Progenitor cell of endocrine pancreas (in vitro differentiated cells): ENCODE measurements around the gene DCTPP1. TPM values are rescaled to one million over a fixed set of nuclear protein-coding genes. Genes with fewer than 3 reads are reported as not detected.
"Not testable (repeated sequence)": the region's sequence is repeated elsewhere in the genome, so short reads cannot be mapped to it uniquely, and the experiment has no call there.

Experiments used
- DNase-seq: peaks from one replicate; pipeline ENCODE4 v3.0.0; 2021; ENCODE audit warnings: low spot score; ENCODE audit not compliant: unreplicated experiment
- H3K27ac Mint-ChIP-seq: 2 replicates; pipeline ENCODE4 v1.8.0; 2021; ENCODE audit warnings: mild to moderate bottlenecking, moderate library complexity, mixed read lengths
- H3K27me3 Mint-ChIP-seq: 2 replicates; pipeline ENCODE4 v1.8.0; 2021; ENCODE audit warnings: mixed read lengths
- H3K36me3 Mint-ChIP-seq: 2 replicates; pipeline ENCODE4 v1.8.0; 2022; ENCODE audit warnings: mixed read lengths; ENCODE audit not compliant: insufficient read depth
- H3K4me1 Mint-ChIP-seq: 2 replicates; pipeline ENCODE4 v1.8.0; 2021; ENCODE audit warnings: low read depth, mixed read lengths
- H3K4me3 Mint-ChIP-seq: 2 replicates; pipeline ENCODE4 v1.8.0; 2021; ENCODE audit warnings: low read depth, mild to moderate bottlenecking, moderate library complexity, mixed read lengths
- H3K9me3 Mint-ChIP-seq: 2 replicates; pipeline ENCODE4 v1.8.0; 2021; ENCODE audit warnings: low read depth, mixed read lengths
- CTCF ChIP-seq: fragments of 200-600 bp; sonication (generic); IDR thresholded peaks from one replicate; pipeline ENCODE4 v1.5.0; 2021; ENCODE audit warnings: antibody characterized with exemption, mild to moderate bottlenecking; ENCODE audit not compliant: unreplicated experiment
- total RNA-seq: library from RNA; stranded (reverse); gene quantifications from 2 replicates; pipeline ENCODE4 v1.2.1, GENCODE V29; 2021

DCTPP1 gene
- total RNA-seq, 1 donor from 2014 or later: 65.9 TPM

- H3K4me1 Mint-ChIP-seq: peaks cover 3% of the 10 kb centered on the region
Measured at GRCh38 chr16:30464078-30464477, 34.2 kb upstream of the DCTPP1 start.

GRCh38 chr16:30461426-30461825 is 31.6 kb upstream of the DCTPP1 start:
- not testable (repeated sequence) for H3K27ac Mint-ChIP-seq, DNase-seq, H3K4me1 Mint-ChIP-seq, H3K27me3 Mint-ChIP-seq, H3K4me3 Mint-ChIP-seq, H3K9me3 Mint-ChIP-seq, H3K36me3 Mint-ChIP-seq

More at GRCh38 chr16:30464078-30464477, 34.2 kb upstream of the DCTPP1 start:
- no peak for TF ChIP-seq CTCF
- H3K27ac Mint-ChIP-seq: no peak overlapping the region
- DNase-seq: no peak
- H3K4me3 Mint-ChIP-seq: no peak overlapping the region
- no peaks in the 10 kb centered on the region for H3K36me3 Mint-ChIP-seq
- no peaks in the 10 kb centered on the region for H3K9me3 Mint-ChIP-seq
- no peaks in the 10 kb centered on the region for H3K27me3 Mint-ChIP-seq

GRCh38 chr16:30459456-30459855 is 29.6 kb upstream of the DCTPP1 start:
- H3K36me3 Mint-ChIP-seq: no peaks in the 10 kb centered on the region
- H3K4me1 Mint-ChIP-seq: peaks cover 5% of the 10 kb centered on the region
- H3K4me3 Mint-ChIP-seq: no peak overlapping the region
- no peak for TF ChIP-seq CTCF
- no peaks in the 10 kb centered on the region for H3K9me3 Mint-ChIP-seq
- no peaks in the 10 kb centered on the region for H3K27me3 Mint-ChIP-seq
- DNase-seq: no peak
- H3K27ac Mint-ChIP-seq: no peak overlapping the region

GRCh38 chr16:30458561-30459394 is 28.9 kb upstream of the DCTPP1 start:
- Mint-ChIP-seq H3K27ac (no peak overlapping the region), H3K27me3 (no peaks in the 10 kb centered on the region), H3K4me3 (no peak overlapping the region), H3K4me1 (peaks cover 12% of the 10 kb centered on the region), H3K9me3 (no peaks in the 10 kb centered on the region), H3K36me3 (no peaks in the 10 kb centered on the region)
- DNase-seq: no peak
- no peak for TF ChIP-seq CTCF

- Mint-ChIP-seq H3K4me3 (no peak overlapping the region), H3K4me1 (peaks cover 13% of the 10 kb centered on the region), H3K9me3 (no peaks in the 10 kb centered on the region), H3K27ac (peak overlapping the region; percentile 37), H3K27me3 (no peaks in the 10 kb centered on the region), H3K36me3 (no peaks in the 10 kb centered on the region)
- TF ChIP-seq CTCF: no peak
- no peak for DNase-seq
Measured at GRCh38 chr16:30457743-30458560, 28.1 kb upstream of the DCTPP1 start.
